Activated naive CD4-positive, alpha-beta T cell treated with anti-CD3 and anti-CD28 coated beads, Interleukin-2, amount 10 ng/mL, durations not matched to agents 7 days and 5 days (primary cell): Measurements from ENCODE around the gene ZNF732.

Source experiments
- CTCF ChIA-PET: fragments of 350-600 bp; sonication (Branson Sonifier 250); formaldehyde crosslinking; loops from one replicate; lab custom pipeline; 2021; ENCODE audit warnings: antibody characterized with exemption; lab: Charles Lee
- DNase-seq: peaks from one replicate; pipeline ENCODE4 v3.0.0-alpha.2; 2020
- H3K27ac Mint-ChIP-seq: one replicate; pipeline ENCODE4 v1.8.0; 2021; ENCODE audit warnings: mild to moderate bottlenecking, moderate library complexity, mixed read lengths
- H3K27me3 Mint-ChIP-seq: one replicate; pipeline ENCODE4 v1.8.0; 2021; ENCODE audit warnings: mild to moderate bottlenecking, mixed read lengths
- H3K36me3 Mint-ChIP-seq: one replicate; pipeline ENCODE4 v1.8.0; 2021; ENCODE audit warnings: mixed read lengths
- H3K4me1 Mint-ChIP-seq: one replicate; pipeline ENCODE4 v1.8.0; 2021; ENCODE audit warnings: mixed read lengths
- H3K4me3 Mint-ChIP-seq: one replicate; pipeline ENCODE4 v1.8.0; 2021; ENCODE audit warnings: mild to moderate bottlenecking, moderate library complexity, mixed read lengths
- H3K9me3 Mint-ChIP-seq: one replicate; pipeline ENCODE4 v1.8.0; 2021; ENCODE audit warnings: mixed read lengths

The ZNF732 gene

GRCh38 chr4:234178-234577 lies 71.1 kb downstream of the ZNF732 start:
- H3K9me3 Mint-ChIP-seq: peaks cover 37% of the 10 kb centered on the region
- no peaks in the 10 kb centered on the region for H3K4me1 Mint-ChIP-seq
- no peak for DNase-seq
- H3K36me3 Mint-ChIP-seq: peaks cover 5% of the 10 kb centered on the region
- H3K27ac Mint-ChIP-seq: no peak overlapping the region
- H3K27me3 Mint-ChIP-seq: no peaks in the 10 kb centered on the region
- no peak overlapping the region for H3K4me3 Mint-ChIP-seq
- CTCF ChIA-PET: no interaction called here

- no peak for DNase-seq
- CTCF ChIA-PET: no interaction called here
- H3K4me1 Mint-ChIP-seq: no peaks in the 10 kb centered on the region
- H3K9me3 Mint-ChIP-seq: peaks cover 26% of the 10 kb centered on the region
- H3K27me3 Mint-ChIP-seq: no peaks in the 10 kb centered on the region
- no peak overlapping the region for H3K27ac Mint-ChIP-seq
- no peak overlapping the region for H3K4me3 Mint-ChIP-seq
- no peaks in the 10 kb centered on the region for H3K36me3 Mint-ChIP-seq
Observed at GRCh38 chr4:223913-224497, 81.3 kb downstream of the ZNF732 start.
